Prostate gland (tissue), 2 donors: ENCODE data around the gene LRRC8A. TPM values are rescaled to one million over a fixed set of nuclear protein-coding genes. Genes with fewer than 3 reads are reported as not detected.
"Not testable (repeated sequence)": the region's sequence is repeated elsewhere in the genome, so short reads cannot be mapped to it uniquely, and the experiment has no call there.

ENCODE experiments used
- DNase-seq: peaks from one replicate; pipeline ENCODE4 v3.0.0-alpha.2; 2019; ENCODE audit warnings: low spot score
- H3K27ac ChIP-seq, 2 donors: fragments of 200-600 bp; sonication (generic); 2 replicates each; pipeline ENCODE4 v1.5.1; 2017 to 2019
- H3K27me3 ChIP-seq: fragments of 200-600 bp; sonication (generic); replicated peaks from 2 replicates; pipeline ENCODE4 v1.5.1; 2019; ENCODE audit not compliant: insufficient read depth
- H3K36me3 ChIP-seq, 2 donors: fragments of 200-600 bp; sonication (generic); 1 replicate in 1 of 2; 2 replicates in 1 of 2; pipeline versions ENCODE4 v1.5.1 to v1.8.1; 2017 to 2019
- H3K4me1 ChIP-seq: fragments of 200-600 bp; sonication (generic); replicated peaks from 2 replicates; pipeline ENCODE4 v1.5.1; 2019
- H3K4me3 ChIP-seq, 2 donors: fragments of 200-600 bp; sonication (generic); 2 replicates each; pipeline ENCODE4 v1.5.1; 2017 to 2019
- H3K9me3 ChIP-seq: fragments of 200-600 bp; sonication (generic); 2 replicates; pipeline ENCODE4 v1.5.1; 2017
- CTCF ChIP-seq, 4 experiments: fragments of 200-600 bp in 2 of 4; fragments of 450-650 bp in 2 of 4; sonication (generic) in 2 of 4; IDR thresholded peaks; 1 replicate in 3 of 4; 2 replicates in 1 of 4; pipeline ENCODE4 v1.5.1; 2016 to 2019; ENCODE audit warnings: antibody characterized with exemption in 4 of 4, mild to moderate bottlenecking in 2 of 4, moderate library complexity in 2 of 4
- POLR2A ChIP-seq: fragments of 450-650 bp; IDR thresholded peaks from one replicate; pipeline ENCODE4 v1.6.1; 2016; ENCODE audit warnings: antibody characterized with exemption, mild to moderate bottlenecking
- POLR2AphosphoS5 ChIP-seq: sonication (generic); formaldehyde crosslinking; IDR thresholded peaks from one replicate; pipeline ENCODE4 v1.6.1; 2017; ENCODE audit warnings: antibody characterized with exemption
- WGBS: methylation state at CpG from one replicate; pipeline ENCODE4 v1.1.5; 2018; 5-methylcytosine and 5-hydroxymethylcytosine counted together
- intact Hi-C: fragments of 100-400 bp; cut with DNase I; formaldehyde crosslinking; loops from one replicate; pipeline ENCODE4 v1.14.2; 2022
- total RNA-seq, 2 donors: library from RNA; depleted of rRNA; stranded (reverse); fragments of >200 nt; gene quantifications; one replicate each; pipeline ENCODE4 v1.1.0, GENCODE V29; 2016

Gene LRRC8A
- total RNA-seq, 2 donors from 2014 or later: 78.2 to 78.8 TPM

- 94% methylated on average over 3 of the region's 3 CpGs for WGBS
- TF ChIP-seq CTCF (IDR thresholded peaks at IDR 0.05) (no peak), POLR2AphosphoS5 (no peak), POLR2A (no peak)
- Histone ChIP-seq H3K4me1 (no peaks in the 10 kb centered on the region), H3K4me3 (no peak overlapping the region), H3K36me3 (no peaks in the 10 kb centered on the region), H3K9me3 (no peaks in the 10 kb centered on the region), H3K27me3 (no peaks in the 10 kb centered on the region), H3K27ac (no peak overlapping the region)
- intact Hi-C loops: no loop called here
- DNase-seq: no peak
These were observed 35.3 kb upstream of the LRRC8A start for GRCh38 chr9:128846680-128847030.

DNA sequence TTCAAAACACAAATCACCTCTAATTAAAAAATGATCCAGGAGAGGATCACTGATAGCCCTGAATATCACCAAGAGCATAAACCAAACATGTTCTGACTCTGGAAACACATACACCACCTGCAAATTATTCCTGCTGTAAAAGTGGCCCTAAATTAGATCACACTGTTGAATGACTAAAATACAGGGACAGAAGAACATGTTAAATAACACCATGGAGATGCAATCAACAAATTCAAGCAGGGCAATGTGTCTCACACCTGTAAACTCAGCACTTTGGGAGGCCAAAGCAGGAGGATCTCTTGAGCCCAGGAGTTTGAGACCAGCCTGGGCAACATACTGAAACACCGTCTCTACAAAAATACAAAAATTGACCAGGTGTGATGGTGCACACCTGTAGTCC is 34.1 kb upstream of the LRRC8A start:
- no peak for DNase-seq
- no peak for TF ChIP-seq CTCF (IDR thresholded peaks at IDR 0.05)
- TF ChIP-seq POLR2AphosphoS5: no peak
- no peak for TF ChIP-seq POLR2A
- 100% methylated on average over 1 of the region's 1 CpG for WGBS

GRCh38 chr9:128851024-128851423 is 30.9 kb upstream of the LRRC8A start:
- intact Hi-C loops, H3K27ac ChIP-seq, H3K4me1 ChIP-seq, DNase-seq, H3K4me3 ChIP-seq, H3K9me3 ChIP-seq, H3K36me3 ChIP-seq, H3K27me3 ChIP-seq: not testable (repeated sequence)
- 93% methylated on average over 10 of the region's 10 CpGs for WGBS

More for the DNA sequence above, 34.1 kb upstream of the LRRC8A start:
- Histone ChIP-seq H3K36me3 (no peaks in the 10 kb centered on the region), H3K27me3 (no peaks in the 10 kb centered on the region), H3K9me3 (no peaks in the 10 kb centered on the region), H3K4me3 (no peak overlapping the region), H3K4me1 (no peaks in the 10 kb centered on the region), H3K27ac (no peak overlapping the region)
- intact Hi-C loops: no loop called here

DNA sequence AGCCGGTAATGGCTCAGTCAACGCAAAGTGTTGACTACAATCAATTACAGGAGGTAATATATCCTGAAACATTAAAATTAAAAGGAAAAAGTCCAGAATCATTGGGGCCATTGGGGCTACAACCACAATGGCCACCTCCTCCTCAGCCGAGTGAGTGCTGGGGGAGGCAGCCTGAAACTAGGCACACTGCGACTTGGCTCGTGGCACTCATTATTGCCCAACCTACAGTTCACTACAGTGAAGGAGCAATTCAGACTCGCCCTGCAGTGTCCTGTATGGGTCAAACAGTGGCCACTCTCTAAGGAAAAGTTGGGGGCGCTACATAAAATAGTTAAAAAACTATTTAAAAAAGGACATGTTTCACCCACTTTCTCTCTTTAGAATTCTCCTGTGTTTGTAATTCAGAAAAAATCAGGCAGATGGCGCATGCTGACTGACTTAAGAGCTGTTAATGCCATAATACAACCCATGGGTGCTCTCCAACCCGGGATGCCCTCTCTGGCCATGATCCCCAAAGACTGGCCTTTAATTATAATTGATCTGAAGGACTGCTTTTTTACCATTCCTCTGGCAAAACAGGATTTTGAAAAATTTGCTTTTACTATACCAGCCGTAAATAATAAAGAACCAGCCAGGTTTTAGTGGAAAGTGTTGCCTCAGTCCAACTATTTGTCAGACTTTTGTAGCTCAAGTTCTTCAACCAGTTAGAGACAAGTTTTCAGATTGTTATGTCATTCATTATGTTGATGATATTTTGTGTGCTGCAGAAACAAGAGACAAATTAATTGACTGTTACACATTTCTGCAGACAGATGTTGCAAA is 29.9 kb upstream of the LRRC8A start:
- WGBS: 70% methylated on average over 10 of the region's 10 CpGs
- H3K4me1 ChIP-seq, H3K4me3 ChIP-seq, H3K36me3 ChIP-seq, intact Hi-C loops, H3K9me3 ChIP-seq, H3K27me3 ChIP-seq: not testable (repeated sequence)
- peak; percentile 62 for DNase-seq
- H3K27ac ChIP-seq: peak overlapping the region; percentile 20 to 32
- peak; percentile 44 for TF ChIP-seq POLR2AphosphoS5
- peak; percentile 13 to 92 (median 74) for TF ChIP-seq CTCF (IDR thresholded peaks at IDR 0.05)

DNA sequence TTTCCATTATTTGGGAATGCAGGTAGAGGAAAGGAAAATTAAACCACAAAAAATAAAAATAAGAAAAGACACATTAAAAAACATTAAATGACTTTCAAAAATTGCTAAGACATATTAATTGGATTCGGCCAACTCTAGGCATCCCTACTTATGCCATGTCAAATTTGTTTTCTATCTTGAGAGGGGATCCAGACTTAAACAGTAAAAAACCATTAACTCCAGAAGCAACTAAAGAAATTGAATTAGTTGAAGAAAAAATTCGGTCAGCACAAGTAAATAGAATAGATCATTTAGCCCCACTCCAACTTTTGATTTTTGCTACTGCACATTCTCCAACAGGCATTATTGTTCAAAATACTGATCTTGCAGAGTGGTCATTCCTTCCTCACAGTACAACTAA is 29.3 kb upstream of the LRRC8A start:
- DNase-seq, intact Hi-C loops, H3K36me3 ChIP-seq, H3K27me3 ChIP-seq, H3K4me3 ChIP-seq, H3K4me1 ChIP-seq, H3K9me3 ChIP-seq: not testable (repeated sequence)
- H3K27ac ChIP-seq: peak overlapping the region; percentile 20 to 51
- 69% methylated on average over 2 of the region's 2 CpGs for WGBS

DNA sequence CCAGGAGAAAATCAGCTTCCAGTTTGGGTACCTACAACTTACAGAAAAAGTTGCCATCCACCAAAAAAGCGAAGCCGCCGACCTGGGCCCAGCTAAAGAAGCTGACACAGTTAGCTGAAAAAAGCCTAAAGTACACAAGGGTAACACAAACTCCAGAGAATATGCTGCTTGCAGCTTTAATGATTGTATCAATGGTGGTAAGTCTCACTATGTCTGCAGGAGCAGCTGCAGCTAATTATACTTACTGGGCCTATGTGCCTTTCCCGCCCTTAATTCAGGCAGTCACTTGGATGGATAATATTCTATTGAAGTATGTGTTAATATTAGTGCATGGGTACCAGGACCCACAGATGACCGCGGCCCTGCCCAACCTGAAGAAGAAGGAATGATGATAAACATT is 27.5 kb upstream of the LRRC8A start:
- H3K27me3 ChIP-seq, H3K4me1 ChIP-seq, H3K36me3 ChIP-seq, H3K9me3 ChIP-seq, DNase-seq, H3K4me3 ChIP-seq, intact Hi-C loops, H3K27ac ChIP-seq: not testable (repeated sequence)
- 91% methylated on average over 6 of the region's 6 CpGs for whole genome bisulfite sequencing

DNA sequence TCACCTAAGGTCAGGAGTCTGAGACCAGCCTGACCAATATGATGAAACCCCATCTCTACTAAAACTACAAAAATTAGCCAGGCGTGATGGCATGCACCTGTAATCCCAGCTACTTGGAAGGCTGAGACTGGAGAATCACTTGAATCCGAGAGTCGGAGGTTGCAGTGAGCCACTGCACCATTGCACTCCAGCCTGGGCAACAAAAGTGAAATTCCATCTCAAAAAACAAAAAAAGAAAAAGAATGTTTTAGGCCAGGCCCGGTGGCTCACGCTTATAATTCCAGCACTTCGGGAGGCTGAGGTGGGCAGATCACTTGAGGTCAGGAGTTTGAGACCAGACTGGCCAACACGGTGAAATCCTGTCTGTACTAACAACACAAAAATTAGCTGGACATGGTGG is 23.5 kb upstream of the LRRC8A start:
- intact Hi-C loops, H3K27ac ChIP-seq, H3K36me3 ChIP-seq, DNase-seq, H3K4me3 ChIP-seq, H3K27me3 ChIP-seq, H3K9me3 ChIP-seq: not testable (repeated sequence)
- H3K4me1 ChIP-seq: peaks cover 17% of the 10 kb centered on the region
- WGBS: 95% methylated on average over 7 of the region's 7 CpGs
